ENCODE data around the gene PLCB1.

PLCB1 gene

DNA sequence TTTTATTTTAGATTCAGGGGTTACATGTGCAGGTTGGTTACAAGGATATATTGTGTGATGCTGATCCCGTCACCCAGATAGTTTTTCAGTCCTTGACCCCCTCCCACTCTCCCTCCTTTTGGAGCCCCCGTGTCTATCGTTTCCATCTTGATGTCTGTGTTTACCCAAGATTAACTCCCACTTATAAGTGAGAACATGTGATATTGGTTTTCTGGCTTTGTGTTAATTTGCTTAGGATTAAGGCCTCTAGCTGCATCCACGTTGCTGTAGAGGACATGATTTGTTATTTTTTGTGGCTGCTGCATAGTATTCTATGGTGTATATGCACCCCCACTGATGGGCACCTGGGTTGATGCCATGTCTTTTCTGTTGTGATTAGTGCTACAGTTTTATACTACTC is 178.6 kb downstream of the PLCB1 start:
- no peak for DNase-seq

DNA sequence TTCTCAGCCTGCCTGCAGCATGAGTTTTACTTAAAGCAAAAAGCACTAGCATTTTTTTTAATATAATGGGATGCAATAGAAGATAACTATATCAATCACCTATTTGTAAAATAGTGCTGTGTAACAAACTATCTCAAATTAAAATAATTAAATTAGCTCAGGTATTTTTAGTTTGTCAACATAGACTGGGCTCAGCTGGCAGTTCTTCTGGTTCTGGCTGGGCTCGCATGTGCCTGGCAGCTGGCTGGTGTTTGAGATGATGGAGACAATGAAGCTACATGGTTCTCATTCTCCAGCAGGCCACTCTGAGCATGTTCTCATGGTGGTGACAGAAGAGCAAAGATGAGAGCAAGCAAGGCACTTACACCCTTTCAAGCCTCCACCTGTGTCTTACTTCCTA is 181.0 kb downstream of the PLCB1 start:
- DNase-seq: no peak

DNA sequence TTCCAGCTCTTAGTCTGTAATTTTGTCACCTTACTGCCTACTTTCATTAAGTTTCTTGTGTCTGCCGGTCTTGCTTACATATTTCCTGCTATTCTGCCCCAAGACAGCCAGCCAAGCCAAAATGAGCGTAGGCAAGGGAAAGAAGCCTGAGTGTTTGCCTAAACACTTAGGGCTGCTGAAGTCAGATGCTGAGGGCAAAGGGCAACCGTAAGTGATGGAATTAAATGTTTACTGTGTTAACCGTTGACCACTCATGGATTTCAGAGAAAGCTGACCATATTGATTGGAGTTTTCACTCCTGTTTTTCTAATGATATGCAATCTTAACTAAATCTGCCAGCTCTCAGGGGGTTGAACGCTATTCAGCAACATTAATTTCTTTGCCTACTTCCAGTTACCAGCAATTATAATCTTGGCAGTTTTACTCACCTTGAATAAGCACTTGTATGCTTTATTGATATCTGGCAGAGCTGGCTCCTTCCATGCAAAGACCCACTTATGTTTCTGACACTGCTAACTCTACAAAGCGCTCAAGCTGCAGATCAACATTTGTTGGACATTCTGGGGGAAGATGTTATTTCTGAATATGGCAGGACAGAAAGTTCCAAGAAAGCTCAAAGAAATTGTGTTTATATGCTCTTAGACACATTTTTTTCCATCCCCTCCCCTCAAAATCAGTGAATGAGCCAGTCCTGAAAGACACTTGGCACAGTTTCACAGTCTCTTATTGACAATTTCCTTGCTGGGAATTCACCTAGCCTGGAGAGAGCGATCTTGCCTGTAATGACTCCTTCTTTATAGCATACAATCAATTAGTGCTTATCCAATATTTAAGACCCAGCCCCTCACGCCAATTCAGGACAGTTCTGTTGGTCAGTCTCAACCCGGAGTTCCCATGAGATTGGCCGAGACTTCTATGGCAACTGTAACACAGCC is 183.8 kb downstream of the PLCB1 start:
- no peak for DNase-seq

DNA sequence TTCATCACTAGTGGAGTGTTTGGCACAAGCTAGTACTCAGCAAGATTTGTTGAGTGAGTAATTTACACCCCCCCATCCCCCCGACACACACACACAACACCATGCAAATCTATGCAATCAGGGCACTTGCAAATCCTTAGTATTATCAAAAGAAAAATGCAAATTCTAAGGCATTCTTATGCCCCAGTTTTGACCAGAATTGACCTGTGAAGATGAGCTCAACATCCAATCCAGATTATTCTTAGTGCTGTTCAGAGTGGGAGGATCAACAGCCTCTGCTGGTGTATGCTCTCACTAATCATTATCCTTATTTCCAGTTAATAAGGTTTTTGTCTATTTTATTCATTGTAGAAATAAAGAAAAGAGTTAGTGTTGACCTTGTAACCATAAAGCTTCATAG is 185.4 kb downstream of the PLCB1 start:
- DNase-seq: no peak

DNA sequence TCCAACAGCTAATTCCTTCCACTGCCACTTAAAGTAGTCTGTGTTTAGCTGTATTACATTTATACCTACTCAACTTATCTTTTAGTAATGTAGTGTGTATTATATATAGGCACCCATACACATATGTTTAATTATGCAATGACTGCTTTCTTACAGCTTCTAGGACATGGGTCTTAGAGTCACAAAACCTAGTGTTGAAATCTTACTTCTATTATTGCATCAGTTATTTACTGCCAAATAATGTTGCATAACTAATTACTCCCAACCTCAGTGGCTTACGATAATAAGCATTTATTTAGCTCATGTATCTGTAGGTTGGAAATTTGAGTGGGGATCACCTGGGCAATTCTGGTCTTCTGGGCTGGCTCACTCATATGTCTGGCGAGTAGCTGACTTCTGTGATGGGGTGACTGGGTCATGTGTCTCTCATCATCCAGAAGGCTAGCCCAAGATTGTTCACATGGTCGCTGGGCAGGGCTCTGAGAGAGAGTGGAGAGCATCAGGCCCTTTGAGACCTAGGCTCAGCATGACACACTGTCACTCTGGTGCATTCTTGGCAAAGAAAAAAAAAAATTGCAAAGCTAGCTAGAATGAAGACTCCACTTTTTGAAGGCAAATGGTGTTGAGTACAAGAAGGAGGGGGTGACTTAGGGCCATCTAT is 187.0 kb downstream of the PLCB1 start:
- no peak for DNase-seq

DNA sequence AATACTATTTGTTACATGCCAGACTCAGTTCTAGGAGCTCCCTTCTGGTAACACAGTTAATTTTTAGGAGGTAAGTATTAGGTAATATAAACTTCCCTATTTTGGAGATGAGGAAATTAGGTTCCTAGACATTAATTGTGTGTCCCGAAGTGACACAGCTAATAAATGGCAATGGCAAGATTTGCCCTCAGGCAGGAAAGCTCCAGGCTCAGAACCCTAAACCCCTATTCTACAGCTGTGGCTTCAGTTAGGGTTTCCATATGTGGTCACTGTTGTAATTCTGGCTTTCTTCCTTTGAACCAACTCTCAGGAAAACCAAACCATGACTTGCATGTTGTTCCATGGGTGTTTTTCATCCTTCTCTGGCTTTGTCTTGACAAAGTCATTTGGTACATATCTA is 188.2 kb downstream of the PLCB1 start:
- no peak for DNase-seq

DNA sequence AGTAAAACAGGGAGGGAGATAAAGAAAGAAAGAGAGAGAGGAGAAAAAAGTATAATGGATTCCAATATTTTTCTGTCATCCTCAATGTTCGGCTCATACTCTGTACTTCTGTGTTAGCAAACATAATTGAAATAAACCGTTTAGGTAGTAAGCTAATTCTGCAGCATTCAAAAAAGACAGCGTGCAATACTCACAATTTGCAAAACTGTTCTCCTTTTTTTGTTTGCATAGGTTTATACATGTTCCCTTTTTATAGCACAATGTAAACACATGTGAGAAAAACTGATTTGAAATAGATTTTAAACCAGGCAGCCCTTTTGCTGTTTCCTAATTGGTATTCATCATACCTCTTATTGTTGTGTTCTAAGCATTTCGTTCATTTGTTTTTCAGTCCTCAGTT is 188.9 kb downstream of the PLCB1 start:
- DNase-seq: no peak

DNA sequence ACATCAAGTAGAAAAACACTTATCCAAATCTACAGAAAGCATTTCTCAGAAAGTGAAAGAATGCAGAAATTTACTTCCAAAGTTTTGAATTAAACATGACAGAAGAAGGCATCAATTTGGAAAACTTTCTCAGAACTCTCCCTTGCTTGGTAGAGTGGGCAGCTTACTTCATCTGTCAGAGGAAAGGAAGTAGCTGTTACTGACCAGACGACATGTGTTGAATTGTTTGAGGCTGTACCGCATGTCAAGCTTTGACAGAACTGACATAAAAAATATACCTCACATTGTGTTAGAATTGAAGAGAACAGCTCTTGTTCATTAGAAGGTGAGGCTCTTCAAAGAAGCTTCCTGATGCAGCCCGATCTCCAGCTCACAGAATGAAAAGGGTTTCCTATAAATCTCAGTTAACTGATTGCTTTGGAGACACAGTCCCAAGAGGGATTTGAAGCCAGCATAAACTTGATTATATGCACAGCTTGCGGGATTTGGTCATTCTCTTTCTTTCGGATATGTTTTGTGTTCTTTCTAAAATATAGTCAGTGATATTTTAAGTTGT is 190.7 kb downstream of the PLCB1 start:
- DNase-seq: no peak

DNA sequence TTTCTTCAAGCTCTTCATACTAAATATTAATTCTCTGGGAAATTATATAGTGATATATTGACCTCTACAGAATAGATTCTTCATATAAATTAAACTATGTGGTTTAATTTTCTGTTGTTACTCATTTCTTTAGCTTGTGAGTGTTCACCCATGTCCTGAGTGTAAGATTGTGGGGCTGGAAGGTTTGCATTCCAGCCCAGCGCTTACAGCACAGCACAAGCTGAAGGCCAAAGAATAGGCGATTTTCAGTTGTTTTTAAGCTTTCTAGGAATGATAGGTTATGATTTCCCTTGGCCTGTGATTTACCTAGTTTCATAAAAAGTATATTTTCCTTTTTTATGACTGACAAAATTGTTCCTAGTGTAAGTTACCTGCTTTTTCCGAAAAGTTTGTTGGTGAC is 194.1 kb downstream of the PLCB1 start:
- no peak for DNase-seq

DNA sequence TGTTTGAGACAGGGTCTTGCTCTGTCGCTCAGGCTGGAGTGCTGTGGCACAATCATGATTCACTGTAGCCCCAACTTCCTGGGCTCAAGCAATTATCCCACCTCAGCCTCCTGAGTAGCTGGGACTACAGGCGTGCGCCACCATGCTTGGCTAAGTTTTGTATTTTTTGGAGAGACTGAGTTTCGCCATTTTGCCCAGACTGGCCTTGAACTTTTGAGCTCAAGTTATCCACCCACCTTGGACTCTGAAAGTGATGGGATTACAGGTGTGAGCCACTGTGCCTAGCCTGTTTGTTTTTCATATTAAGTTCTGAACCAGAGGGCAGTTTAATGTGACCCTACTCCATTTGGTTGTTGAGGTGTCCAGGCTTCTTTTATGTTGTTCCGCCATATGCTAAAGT is 194.8 kb downstream of the PLCB1 start:
- DNase-seq: no peak

DNA sequence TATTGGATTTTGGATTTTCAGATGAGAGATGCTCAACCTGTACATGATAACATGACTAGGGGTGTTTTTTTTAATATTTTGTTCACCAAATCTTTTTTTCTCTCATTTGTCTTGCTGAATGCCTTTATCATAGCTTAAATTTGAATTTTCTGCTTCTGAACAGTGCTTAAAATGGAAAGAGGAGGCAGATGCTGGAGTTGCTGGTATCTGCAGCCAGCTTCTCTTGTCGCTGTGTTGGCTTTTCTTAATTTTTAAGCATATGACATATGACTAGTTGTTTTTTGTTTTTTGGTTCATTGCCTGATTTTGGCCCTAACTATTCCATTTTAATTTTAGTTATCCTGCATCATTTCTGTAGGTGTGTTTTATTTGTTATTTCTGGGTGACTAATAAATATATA is 196.1 kb downstream of the PLCB1 start:
- no peak for DNase-seq

DNA sequence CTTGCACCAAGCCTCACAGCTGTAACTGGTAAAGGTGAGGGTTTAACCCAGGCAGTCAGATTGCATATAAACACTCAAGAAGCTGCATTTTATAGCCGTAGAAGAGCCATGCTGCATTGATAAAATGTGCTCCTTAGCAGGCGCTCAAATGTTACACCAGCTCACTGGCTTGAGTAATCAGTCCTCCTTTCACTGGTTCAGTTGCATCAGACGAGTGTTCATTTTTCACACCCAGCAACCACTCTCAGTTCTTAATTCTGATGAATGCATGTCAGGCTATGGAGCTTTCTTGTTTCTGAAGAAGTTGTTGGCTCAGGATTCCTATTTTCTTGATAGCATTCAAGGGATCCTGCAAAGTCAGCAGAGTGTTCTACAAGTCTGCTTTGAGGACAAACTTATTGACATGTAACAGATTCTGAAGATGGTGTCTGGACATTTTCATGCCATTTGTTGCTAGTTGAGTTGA is 198.3 kb downstream of the PLCB1 start:
- DNase-seq: no peak

DNA sequence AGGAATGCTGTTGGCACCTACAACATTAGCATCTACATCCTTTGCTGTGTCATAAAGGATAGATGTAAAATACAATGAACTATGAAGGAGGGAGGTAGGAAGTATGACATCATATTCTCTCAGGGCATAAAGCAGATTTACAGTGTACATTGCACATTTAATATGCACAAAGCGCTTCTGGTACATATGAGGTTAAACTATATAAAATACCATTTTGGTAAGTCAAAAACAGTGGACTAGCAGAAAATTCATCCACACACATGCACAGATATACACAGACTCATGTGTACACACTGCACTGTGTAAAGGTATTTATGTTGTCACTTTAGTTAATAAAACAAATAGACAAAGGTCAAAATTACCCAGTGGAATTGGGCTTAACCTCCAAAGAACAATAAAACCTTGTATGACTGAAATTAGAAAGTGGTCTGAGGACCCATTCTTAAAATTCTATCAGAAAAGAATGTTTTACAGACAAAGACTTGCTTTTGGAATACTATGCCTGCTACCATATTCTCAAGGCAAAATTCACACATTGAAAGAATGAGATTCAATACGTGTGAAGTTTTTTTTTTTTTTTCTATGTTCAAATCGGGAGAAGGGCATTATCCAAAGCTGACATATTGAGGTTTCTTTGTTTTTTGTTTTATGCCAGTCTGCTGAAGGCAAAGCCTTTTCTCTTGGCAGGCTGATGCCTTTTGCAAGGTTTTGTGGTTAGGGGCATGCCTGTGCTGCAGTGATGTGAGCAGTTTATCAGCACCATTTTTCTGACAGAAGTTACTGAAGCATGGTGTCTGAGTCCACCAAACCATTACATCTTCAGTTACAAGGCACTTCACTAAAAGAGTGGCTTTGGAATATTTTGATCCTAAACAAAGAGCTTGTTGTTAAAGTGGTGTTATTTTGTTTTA is 199.0 kb downstream of the PLCB1 start:
- no peak for DNase-seq

DNA sequence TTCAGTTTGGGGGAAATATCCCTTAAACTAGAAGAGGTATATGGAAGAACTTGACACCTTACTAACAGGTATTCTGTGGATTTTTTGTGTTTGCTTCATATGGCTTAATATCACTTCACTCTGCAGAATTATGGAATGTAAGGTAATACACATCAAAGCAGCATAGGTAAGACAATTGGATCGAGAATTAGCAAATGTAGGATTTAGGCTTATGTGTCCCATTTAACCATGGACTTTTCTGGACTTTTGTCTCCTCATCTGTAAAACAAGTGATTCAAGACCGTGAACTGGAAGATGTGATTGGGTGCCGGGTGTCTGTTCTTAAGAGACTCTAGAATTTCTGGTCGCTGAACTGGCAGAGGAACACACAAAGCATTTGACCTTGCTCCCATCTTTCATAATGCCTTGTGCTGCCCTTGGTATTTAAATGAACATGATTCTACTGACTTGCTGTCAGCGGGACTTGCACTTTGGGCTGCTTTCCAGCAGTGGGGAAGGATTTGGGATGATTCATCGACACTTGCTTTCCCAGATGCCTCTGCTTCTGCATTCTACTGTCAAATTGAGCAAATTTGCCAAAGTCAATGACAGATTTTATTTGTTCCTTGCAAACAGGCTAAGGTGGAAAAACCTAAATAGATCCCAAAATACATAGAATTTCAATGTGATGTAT is 199.8 kb downstream of the PLCB1 start:
- DNase-seq: no peak

DNA sequence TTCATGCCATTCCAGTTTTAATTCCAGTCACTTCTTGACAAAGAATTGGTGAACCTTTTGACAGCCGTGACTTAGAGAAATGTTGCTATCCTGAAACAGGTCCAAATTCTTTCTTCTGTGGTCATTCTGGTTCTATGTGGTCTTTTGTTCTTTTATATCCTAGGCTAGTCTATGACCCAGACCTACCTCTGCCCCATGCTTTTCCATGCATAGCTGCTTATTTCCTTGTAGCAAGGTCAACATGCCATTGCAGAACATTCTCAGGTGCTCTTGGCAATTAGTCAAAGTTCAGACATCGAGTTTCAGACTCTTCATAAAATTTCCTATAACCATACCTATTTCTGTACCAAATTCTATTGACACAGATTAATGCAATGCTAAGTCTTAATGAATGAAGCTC is 202.6 kb downstream of the PLCB1 start:
- no peak for DNase-seq

DNA sequence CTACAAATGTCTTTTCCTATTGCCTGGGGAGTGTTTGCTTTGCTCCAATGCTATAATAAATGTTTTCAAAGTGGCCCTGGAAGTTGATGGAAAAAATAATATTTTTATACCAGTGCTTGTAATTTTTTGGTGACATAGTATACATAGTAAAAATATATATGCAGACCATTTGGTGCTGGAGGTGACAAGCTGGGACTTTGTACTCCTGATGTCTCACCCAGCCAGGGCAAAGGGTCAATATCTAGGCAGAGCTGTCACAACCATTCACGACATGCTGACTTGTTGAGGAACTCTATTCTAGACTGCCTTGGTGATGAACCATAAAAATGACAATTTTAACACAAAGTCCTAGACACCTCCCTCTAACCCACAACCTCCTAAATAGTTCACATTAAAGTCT is 203.0 kb downstream of the PLCB1 start:
- no peak for DNase-seq

DNA sequence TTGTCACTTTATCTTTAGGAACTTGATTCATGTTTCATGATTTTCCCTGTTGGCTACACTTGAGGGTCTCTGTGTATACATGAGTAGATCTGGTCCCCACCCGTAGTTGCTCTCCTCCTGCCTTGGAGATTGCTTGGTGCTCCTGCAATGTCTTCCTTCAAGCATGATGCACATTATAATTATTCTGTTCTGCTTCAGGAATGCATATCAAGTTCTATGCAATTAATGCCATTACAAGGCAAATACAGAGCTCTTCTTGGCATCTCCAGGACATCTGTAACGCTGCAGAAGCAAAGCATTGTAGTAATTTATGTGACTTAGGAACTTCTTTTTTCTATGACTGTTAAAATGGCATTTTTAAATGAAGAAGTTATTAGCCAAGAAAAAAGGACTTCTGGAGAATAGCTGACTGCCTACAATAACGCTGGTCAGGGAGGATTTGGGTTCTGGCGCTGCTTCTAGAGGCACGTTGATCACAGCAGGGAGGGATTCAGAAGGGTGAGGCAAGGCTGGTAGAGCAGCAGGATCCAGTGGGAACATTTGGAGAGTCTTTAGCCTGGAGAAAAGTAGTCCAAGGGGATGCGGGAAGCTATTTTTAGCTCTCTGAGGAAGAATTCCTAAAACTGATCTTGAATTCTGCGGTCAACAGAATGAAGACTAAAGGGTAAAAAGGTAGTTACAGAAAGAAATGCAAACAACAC is 203.6 kb downstream of the PLCB1 start:
- DNase-seq: no peak

DNA sequence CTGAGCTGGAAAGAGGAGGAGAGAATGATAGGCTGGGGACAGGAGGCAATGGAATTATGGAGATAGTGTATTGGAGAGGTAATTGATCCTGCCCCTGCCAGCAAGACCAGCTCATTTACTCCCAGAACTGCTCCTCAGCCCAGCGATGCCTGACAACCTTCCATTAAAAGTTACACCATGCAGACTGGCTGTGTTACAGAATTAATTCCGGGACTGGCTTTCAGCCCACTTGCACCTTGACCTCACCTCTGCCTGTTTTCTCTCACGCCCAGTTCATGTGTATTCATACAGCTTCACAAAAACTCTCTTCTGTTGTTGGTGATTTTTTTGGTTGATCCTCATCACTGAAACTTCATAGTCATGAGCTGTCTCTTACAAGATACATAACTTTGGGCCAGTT is 207.3 kb downstream of the PLCB1 start:
- no peak for DNase-seq

DNA sequence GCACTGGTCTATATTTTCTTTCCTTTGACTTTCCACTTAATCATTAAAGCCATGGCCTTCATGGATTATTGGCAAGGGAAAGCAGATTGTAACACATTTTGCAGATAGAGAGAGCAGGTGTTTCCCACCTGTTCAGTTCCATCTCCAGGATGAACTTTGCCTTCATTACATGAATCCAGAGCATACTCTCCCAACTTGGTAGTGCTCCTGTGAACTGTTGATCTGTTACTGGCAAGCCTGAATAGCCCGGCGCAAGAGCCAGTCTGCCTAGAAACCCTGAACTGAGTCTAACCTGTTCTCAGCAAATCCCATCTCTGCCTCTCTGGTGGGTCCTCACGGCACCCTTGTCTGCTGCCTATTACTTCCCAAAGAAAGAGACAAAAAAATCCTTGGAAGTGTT is 210.3 kb downstream of the PLCB1 start:
- DNase-seq: no peak

DNA sequence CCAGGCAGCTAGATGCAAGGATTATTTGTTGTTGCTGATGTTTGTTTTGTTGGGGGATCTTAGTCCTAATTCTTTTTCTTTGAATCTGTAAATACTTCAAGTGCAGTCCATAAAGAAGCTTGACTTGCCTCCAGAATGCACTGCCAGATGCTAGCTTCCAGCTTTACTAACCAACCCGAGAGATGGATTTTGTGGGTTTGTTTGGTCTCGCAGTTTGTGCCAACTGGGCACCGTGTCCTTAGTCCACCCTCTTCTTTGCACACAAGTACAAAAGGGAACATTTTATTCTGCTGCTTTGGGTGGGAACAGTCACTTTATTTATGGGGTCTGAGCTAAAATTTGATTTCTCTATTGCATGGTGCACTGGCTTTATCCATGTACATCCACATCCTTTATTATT is 212.0 kb downstream of the PLCB1 start:
- DNase-seq: no peak

DNA sequence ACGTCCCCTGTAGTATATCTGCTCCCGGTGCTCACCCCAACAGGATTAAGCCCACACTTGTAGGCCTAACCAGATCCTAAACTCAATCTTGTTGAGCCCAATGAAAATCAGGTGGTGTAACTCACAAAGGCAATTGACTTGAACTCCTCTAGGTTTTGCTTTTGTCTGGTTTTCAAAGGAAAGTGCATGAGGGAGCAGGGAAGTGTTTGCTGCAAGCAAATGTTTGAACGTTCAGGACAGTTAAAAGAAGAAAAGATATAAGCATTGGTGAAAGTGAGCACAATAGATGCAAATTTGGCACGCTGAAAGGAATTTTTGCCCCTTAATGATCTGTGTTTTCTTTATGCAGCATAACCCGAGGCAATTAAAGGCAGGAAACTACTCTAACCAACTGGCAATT is 212.6 kb downstream of the PLCB1 start:
- DNase-seq: no peak

Data from activated CD4-positive, CD25-positive, alpha-beta regulatory T cell treated with anti-CD3 and anti-CD28 coated beads, Interleukin-2, amount 50 U/mL, for 72 hours (primary cell).